GM23338 (cell line): ENCODE results near the gene FOXP1. TPM values are rescaled to one million over a fixed set of nuclear protein-coding genes. Genes with fewer than 3 reads are reported as not detected.

Source experiments
- ATAC-seq: fragments of 200-7000 bp; cut with Tn5 transposase; 3 replicates; pipeline ENCODE4 v1.9.1; 2020
- DNase-seq: peaks from one replicate; pipeline ENCODE4 v3.0.0-alpha.2; 2015; ENCODE audit warnings: low spot score
- H2AFZ ChIP-seq: fragments of 200-600 bp; sonication (generic); 2 replicates; pipeline ENCODE4 v1.8.0; 2016; ENCODE audit warnings: antibody characterized with exemption, mild to moderate bottlenecking, moderate library complexity
- H3F3A ChIP-seq: fragments of 200-600 bp; sonication (generic); replicated peaks from 2 replicates; pipeline ENCODE4 v1.8.0; 2017; ENCODE audit warnings: antibody characterized with exemption, mixed run types, low read depth
- H3K27ac ChIP-seq: fragments of 200-600 bp; sonication (generic); 2 replicates; pipeline ENCODE4 v1.6.1; 2016; ENCODE audit warnings: low read depth
- H3K27me3 ChIP-seq: fragments of 200-600 bp; sonication (generic); 2 replicates; pipeline ENCODE4 v1.8.0; 2016; ENCODE audit warnings: mild to moderate bottlenecking, mixed run types, moderate library complexity; ENCODE audit not compliant: insufficient read depth
- H3K36me3 ChIP-seq: fragments of 200-600 bp; sonication (generic); 2 replicates; pipeline ENCODE4 v1.8.0; 2016; ENCODE audit warnings: mild to moderate bottlenecking; ENCODE audit not compliant: insufficient read depth
- H3K4me1 ChIP-seq: fragments of 200-600 bp; sonication (generic); 2 replicates; pipeline ENCODE4 v1.8.0; 2016; ENCODE audit warnings: mild to moderate bottlenecking, moderate library complexity; ENCODE audit not compliant: insufficient read depth
- H3K4me2 ChIP-seq: fragments of 200-600 bp; sonication (generic); 2 replicates; pipeline ENCODE4 v1.7.1; 2017; ENCODE audit warnings: mixed run types
- H3K4me3 ChIP-seq: fragments of 200-600 bp; sonication (generic); 2 replicates; pipeline ENCODE4 v1.6.1; 2016; ENCODE audit warnings: mixed run types
- H3K79me2 ChIP-seq: fragments of 200-600 bp; sonication (generic); replicated peaks from 2 replicates; pipeline ENCODE4 v1.8.0; 2017; ENCODE audit warnings: mild to moderate bottlenecking; ENCODE audit not compliant: insufficient read depth
- H3K9me2 ChIP-seq: fragments of 200-600 bp; sonication (generic); 2 replicates; pipeline ENCODE4 v1.8.0; 2017; ENCODE audit not compliant: insufficient read depth
- H4K20me1 ChIP-seq: fragments of 200-600 bp; sonication (generic); replicated peaks from 2 replicates; pipeline ENCODE4 v1.8.0; 2017; ENCODE audit warnings: mild to moderate bottlenecking; ENCODE audit not compliant: insufficient read depth
- H3K27ac Mint-ChIP-seq: 2 replicates; pipeline ENCODE4 v1.8.0; 2020; ENCODE audit warnings: inconsistent platforms, mild to moderate bottlenecking, moderate library complexity, mixed read lengths
- H3K27me3 Mint-ChIP-seq: 3 replicates; pipeline ENCODE4 v1.8.0; 2022; ENCODE audit warnings: low read depth, mild to moderate bottlenecking, moderate library complexity, mixed read lengths, inconsistent platforms; ENCODE audit not compliant: insufficient read depth, poor library complexity
- H3K36me3 Mint-ChIP-seq: 3 replicates; pipeline ENCODE4 v1.8.0; 2021; ENCODE audit warnings: low read depth, mild to moderate bottlenecking, inconsistent platforms, moderate library complexity, mixed read lengths
- H3K4me1 Mint-ChIP-seq: 3 replicates; pipeline ENCODE4 v1.8.0; 2020; ENCODE audit warnings: mild to moderate bottlenecking, inconsistent platforms, mixed read lengths
- H3K4me3 Mint-ChIP-seq: 3 replicates; pipeline ENCODE4 v1.8.0; 2021; ENCODE audit warnings: moderate library complexity, mild to moderate bottlenecking, inconsistent platforms, mixed read lengths
- H3K9me3 Mint-ChIP-seq: 3 replicates; pipeline ENCODE4 v1.8.0; 2020; ENCODE audit warnings: moderate library complexity, mild to moderate bottlenecking, inconsistent platforms, mixed read lengths
- CREB1 ChIP-seq: fragments of 250-450 bp; sonication (Bioruptor Pico); IDR thresholded peaks from 2 replicates; pipeline ENCODE4 v1.5.0; 2020; ENCODE audit warnings: low read depth, mild to moderate bottlenecking, moderate library complexity
- CTCF ChIP-seq, 2 experiments: fragments of 200-600 bp in 1 of 2; sonication (generic) in 1 of 2; conservative IDR thresholded peaks; 2 replicates each; pipeline versions ENCODE4 v1.5.1 to v1.6.1; 2016 to 2017; ENCODE audit warnings: antibody characterized with exemption in 2 of 2, low read depth in 2 of 2, mild to moderate bottlenecking in 2 of 2, moderate library complexity in 1 of 2
- ETS1 ChIP-seq: IDR thresholded peaks from 2 replicates; pipeline ENCODE4 v1.6.1; 2016; ENCODE audit warnings: antibody characterized with exemption
- EZH2 ChIP-seq: fragments of 200-600 bp; sonication (generic); IDR thresholded peaks from one replicate; pipeline ENCODE4 v1.8.0; 2017; ENCODE audit warnings: antibody characterized with exemption, mild to moderate bottlenecking, low read depth; ENCODE audit not compliant: unreplicated experiment
- EZH2phosphoT487 ChIP-seq: fragments of 200-600 bp; sonication (generic); IDR thresholded peaks from one replicate; pipeline ENCODE4 v1.8.1; 2018; ENCODE audit warnings: antibody characterized with exemption; ENCODE audit not compliant: unreplicated experiment
- JUNB ChIP-seq: IDR thresholded peaks from one replicate; pipeline ENCODE4 v1.6.1; 2016; ENCODE audit warnings: antibody characterized with exemption; ENCODE audit not compliant: unreplicated experiment
- NANOG ChIP-seq: IDR thresholded peaks from 2 replicates; pipeline ENCODE4 v1.6.1; 2016; ENCODE audit warnings: antibody characterized with exemption, borderline replicate concordance
- POLR2AphosphoS5 ChIP-seq: IDR thresholded peaks from 2 replicates; pipeline ENCODE4 v1.6.1; 2016; ENCODE audit warnings: antibody characterized with exemption, low read depth
- REST ChIP-seq: IDR thresholded peaks from one replicate; pipeline ENCODE4 v1.6.1; 2018; ENCODE audit warnings: antibody characterized with exemption; ENCODE audit not compliant: unreplicated experiment
- STAT1 ChIP-seq: IDR thresholded peaks from one replicate; pipeline ENCODE4 v1.6.1; 2016; ENCODE audit warnings: antibody characterized with exemption; ENCODE audit not compliant: unreplicated experiment
- ZNF114 ChIP-seq: fragments of 250-450 bp; sonication (Bioruptor Pico); IDR thresholded peaks from 2 replicates; pipeline ENCODE4 v1.5.0; 2020; ENCODE audit warnings: mild to moderate bottlenecking, moderate library complexity
- ZNF331 ChIP-seq: fragments of 250-450 bp; sonication (Bioruptor Pico); IDR thresholded peaks from 2 replicates; pipeline ENCODE4 v1.5.0; 2020; ENCODE audit warnings: low read depth, mild to moderate bottlenecking, moderate library complexity
- ZNF462 ChIP-seq: fragments of 250-450 bp; sonication (Bioruptor Pico); IDR thresholded peaks from 2 replicates; pipeline ENCODE4 v1.5.0; 2020; ENCODE audit warnings: mild to moderate bottlenecking, moderate library complexity
- polyA plus RNA-seq: library from polyadenylated mRNA; unstranded; fragments of >200 nt; fragmentation: Nextera tagmentation; extraction: Ambion mirVana; gene quantifications from 2 replicates; pipeline ENCODE4 v1.2.1, GENCODE V29; 2016
- total RNA-seq: library from RNA; depleted of rRNA; stranded (reverse); fragments of >200 nt; shearing (Covaris generic); gene quantifications from 2 replicates; pipeline ENCODE4 v1.2.3, GENCODE V29; 2014

Gene FOXP1
- total and polyA plus RNA-seq, 2 experiments from 2014 or later, result 32.9 to 35.5 TPM

GRCh38 chr3:71045212-71045916, 538.2 kb downstream of the FOXP1 start:
- Histone ChIP-seq H3K79me2 (no peaks in the 10 kb centered on the region; the same call in none of the 2 replicates), H3K36me3 (0 out of 2 replicates have a peak, but pooled peaks cover 4% of the 10 kb centered on the region)
- ATAC-seq, result no peak

More at GRCh38 chr3:71045212-71045916, 538.2 kb downstream of the FOXP1 start:
- no peak for DNase-seq
- Histone ChIP-seq H3K4me1 (peaks cover 53% of the 10 kb centered on the region), H3K27ac (no peak overlapping the region), H4K20me1 (no peaks in the 10 kb centered on the region), H3K9me2 (no peaks in the 10 kb centered on the region), H3F3A (peaks cover 11% of the 10 kb centered on the region), H3K4me3 (no peak overlapping the region), H3K27me3 (no peaks in the 10 kb centered on the region), H2AFZ (no peak overlapping the region), H3K4me2 (no peak overlapping the region)
- no peaks in the 10 kb centered on the region for H3K27me3 Mint-ChIP-seq
- peaks cover 58% of the 10 kb centered on the region for H3K4me1 Mint-ChIP-seq
- no peaks in the 10 kb centered on the region for H3K9me3 Mint-ChIP-seq
- no peak overlapping the region for H3K4me3 Mint-ChIP-seq
- H3K36me3 Mint-ChIP-seq, result peaks cover 11% of the 10 kb centered on the region
- TF ChIP-seq ZNF114 (CRISPR knock-in tag) (no peak), ETS1 (no peak), ZNF462 (CRISPR knock-in tag) (no peak), CTCF (conservative IDR thresholded peaks at IDR 0.05; ENCODE audit: low read depth in 2 of 2) (no peak), JUNB (no peak), ZNF331 (CRISPR knock-in tag) (no peak), EZH2 (no peak), NANOG (no peak), EZH2phosphoT487 (no peak), REST (no peak), STAT1 (no peak), CREB1 (CRISPR knock-in tag) (no peak), POLR2AphosphoS5 (no peak)
- no peak overlapping the region for H3K27ac Mint-ChIP-seq
